SKM-1 (cell line): ENCODE measurements around the gene SIGLEC11.

Source experiments
- DNase-seq: peaks from one replicate; lab custom pipeline; 2025; ENCODE audit not compliant: unreplicated experiment; lab: John Stamatoyannopoulos, UW

The SIGLEC11 gene

GRCh38 chr19:49907745-49908446 lies 53.1 kb downstream of the SIGLEC11 start:
- DNase-seq, result no peak

GRCh38 chr19:49906879-49907564 lies 54.0 kb downstream of the SIGLEC11 start:
- DNase-seq, result no peak

- no peak for DNase-seq
Observed at GRCh38 chr19:49904136-49904535, 56.8 kb downstream of the SIGLEC11 start.
